WTC11 (cell line): ENCODE measurements around the gene TMEM266. TPM values are rescaled to one million over a fixed set of nuclear protein-coding genes. Genes with fewer than 3 reads are reported as not detected.

ENCODE experiments used
- ATAC-seq: fragments of 200-7000 bp; cut with Tn5 transposase; 2 replicates; pipeline ENCODE4 v1.10.0; 2021; ENCODE audit warnings: mild to moderate bottlenecking, moderate library complexity
- CTCF ChIA-PET: fragments of 300-600 bp; sonication (Branson Sonifier 250); formaldehyde crosslinking; loops from one replicate; lab custom pipeline; 2021; ENCODE audit warnings: antibody characterized with exemption; lab: Charles Lee
- POLR2A ChIA-PET: fragments of 350-600 bp; sonication (Branson Sonifier 250); formaldehyde crosslinking; loops from one replicate; lab custom pipeline; 2021; ENCODE audit warnings: antibody characterized with exemption; lab: Charles Lee
- DNase-seq: peaks from one replicate; pipeline ENCODE4 v3.0.0; 2021; ENCODE audit warnings: low spot score
- H3K27ac Mint-ChIP-seq: 2 replicates; pipeline ENCODE4 v1.8.0; 2021; ENCODE audit warnings: mixed read lengths
- H3K27me3 Mint-ChIP-seq: 2 replicates; pipeline ENCODE4 v1.8.0; 2021; ENCODE audit warnings: low read depth, mild to moderate bottlenecking, moderate library complexity, mixed read lengths
- H3K36me3 Mint-ChIP-seq: 2 replicates; pipeline ENCODE4 v1.8.0; 2021; ENCODE audit warnings: mixed read lengths
- H3K4me1 Mint-ChIP-seq: 2 replicates; pipeline ENCODE4 v1.8.0; 2022; ENCODE audit warnings: mixed read lengths
- H3K4me3 Mint-ChIP-seq: 2 replicates; pipeline ENCODE4 v1.8.0; 2021; ENCODE audit warnings: mild to moderate bottlenecking, moderate library complexity, mixed read lengths
- H3K9me3 Mint-ChIP-seq: 2 replicates; pipeline ENCODE4 v1.8.0; 2021; ENCODE audit warnings: mixed read lengths
- CDX4 ChIP-seq: fragments of 250-450 bp; sonication (Bioruptor Pico); IDR thresholded peaks from 2 replicates; pipeline ENCODE4 v1.9.0; 2021; ENCODE audit warnings: moderate library complexity, mild to moderate bottlenecking, inconsistent platforms, borderline replicate concordance
- CREM ChIP-seq: sonication (generic); formaldehyde crosslinking; IDR thresholded peaks from 2 replicates; pipeline ENCODE4 v1.8.1; 2022; ENCODE audit warnings: mild to moderate bottlenecking, missing genetic modification reagents, moderate library complexity
- CTCF ChIP-seq: fragments of 200-600 bp; IDR thresholded peaks from 2 replicates; pipeline ENCODE4 v1.8.0; 2022; ENCODE audit warnings: antibody characterized with exemption
- E2F1 ChIP-seq: sonication (generic); formaldehyde crosslinking; IDR thresholded peaks from 2 replicates; pipeline ENCODE4 v1.8.0; 2022; ENCODE audit warnings: mild to moderate bottlenecking, missing genetic modification reagents
- ELF4 ChIP-seq: sonication (generic); formaldehyde crosslinking; IDR thresholded peaks from 2 replicates; pipeline ENCODE4 v1.8.1; 2022; ENCODE audit warnings: low read depth, mild to moderate bottlenecking, moderate library complexity, missing genetic modification reagents
- ESRRA ChIP-seq: sonication (generic); formaldehyde crosslinking; IDR thresholded peaks from 2 replicates; pipeline ENCODE4 v1.8.1; 2022; ENCODE audit warnings: mild to moderate bottlenecking, missing genetic modification reagents, borderline replicate concordance
- FOXJ3 ChIP-seq: sonication (generic); formaldehyde crosslinking; IDR thresholded peaks from 2 replicates; pipeline ENCODE4 v1.9.0; 2021; ENCODE audit warnings: missing genetic modification reagents, mild to moderate bottlenecking, borderline replicate concordance
- GABPB1 ChIP-seq: sonication (generic); formaldehyde crosslinking; IDR thresholded peaks from 2 replicates; pipeline ENCODE4 v1.8.1; 2023; ENCODE audit warnings: mild to moderate bottlenecking, missing genetic modification reagents
- KAT7 ChIP-seq: sonication (generic); formaldehyde crosslinking; IDR thresholded peaks from 2 replicates; pipeline ENCODE4 v1.8.1; 2023; ENCODE audit warnings: missing genetic modification reagents, mild to moderate bottlenecking, borderline replicate concordance
- NFATC4 ChIP-seq: fragments of 250-450 bp; sonication (Bioruptor Pico); IDR thresholded peaks from 2 replicates; pipeline ENCODE4 v1.9.0; 2021; ENCODE audit warnings: mild to moderate bottlenecking
- NFYB ChIP-seq: sonication (generic); formaldehyde crosslinking; conservative IDR thresholded peaks from 2 replicates; pipeline ENCODE4 v1.8.0; 2022; ENCODE audit warnings: low read depth, missing genetic modification reagents
- SP1 ChIP-seq: sonication (generic); formaldehyde crosslinking; conservative IDR thresholded peaks from 2 replicates; pipeline ENCODE4 v1.8.1; 2022; ENCODE audit warnings: missing genetic modification reagents
- ZMAT4 ChIP-seq: fragments of 250-450 bp; sonication (Bioruptor Pico); IDR thresholded peaks from 2 replicates; pipeline ENCODE4 v1.9.0; 2021; ENCODE audit warnings: mild to moderate bottlenecking
- ZNF532 ChIP-seq: fragments of 250-450 bp; sonication (Bioruptor Pico); IDR thresholded peaks from 2 replicates; pipeline ENCODE4 v1.9.0; 2021; ENCODE audit warnings: mild to moderate bottlenecking, borderline replicate concordance
- ZNF671 ChIP-seq: fragments of 250-450 bp; sonication (Bioruptor Pico); IDR thresholded peaks from 2 replicates; pipeline ENCODE4 v1.8.0; 2021; ENCODE audit warnings: mild to moderate bottlenecking
- total RNA-seq: library from RNA; stranded (reverse); gene quantifications from 3 replicates; pipeline ENCODE4 v1.2.3, GENCODE V29; 2021
- TF ChIP-seq, protein P1 (sequence below): fragments of 250-450 bp; sonication (Bioruptor Pico); conservative IDR thresholded peaks from 2 replicates; pipeline ENCODE4 v1.9.0; 2021; ENCODE audit warnings: mild to moderate bottlenecking
- TF ChIP-seq, protein P2 (sequence below): sonication (generic); formaldehyde crosslinking; IDR thresholded peaks from 2 replicates; pipeline ENCODE4 v1.8.0; 2023; ENCODE audit warnings: mild to moderate bottlenecking, missing genetic modification reagents
- TF ChIP-seq, protein P3 (sequence below): sonication (generic); formaldehyde crosslinking; IDR thresholded peaks from 2 replicates; pipeline ENCODE4 v1.8.1; 2022; ENCODE audit warnings: mild to moderate bottlenecking, missing genetic modification reagents, moderate library complexity, borderline replicate concordance
- TF ChIP-seq, protein P4 (sequence below): fragments of 250-450 bp; sonication (Bioruptor Pico); IDR thresholded peaks from 2 replicates; pipeline ENCODE4 v1.8.0; 2021; ENCODE audit warnings: mild to moderate bottlenecking

The TMEM266 gene
- total RNA-seq, 1 experiment from 2014 or later: 8.6 TPM

DNA sequence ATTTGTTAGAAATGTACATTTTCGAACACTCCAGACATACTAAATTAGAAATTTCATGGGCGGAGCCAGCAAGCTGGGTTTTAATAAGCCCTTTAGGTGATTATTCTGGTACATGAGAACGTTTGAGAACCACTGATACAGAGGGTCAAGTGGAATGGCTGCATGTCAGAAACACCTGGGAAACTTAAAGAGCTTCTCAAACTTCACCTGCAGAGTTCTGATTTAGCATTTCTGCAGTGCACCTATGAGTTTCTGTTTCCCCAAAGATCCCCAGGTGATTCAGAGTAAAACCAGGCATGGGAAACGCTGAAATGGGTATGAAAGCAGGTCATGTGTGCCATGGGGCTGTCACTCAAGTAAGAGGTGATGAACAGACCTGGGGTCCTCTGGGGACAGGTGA is 68.1 kb downstream of the TMEM266 start:
- CTCF ChIA-PET: interaction anchor here (0.6 to 2.3 kb wide), 5 partner anchors 11 to 199 kb away, joined by 3 to 13 read pairs (median 5); no protein-coding TSS in a partner anchor
- DNase-seq: no peak
- Mint-ChIP-seq H3K9me3 (peaks cover 8% of the 10 kb centered on the region), H3K4me1 (0 out of 2 replicates have a peak, but pooled peaks cover 6% of the 10 kb centered on the region), H3K27me3 (no peaks in the 10 kb centered on the region), H3K36me3 (no peaks in the 10 kb centered on the region), H3K4me3 (no peak overlapping the region), H3K27ac (no peak overlapping the region)
- POLR2A ChIA-PET: interaction anchor here (0.6 kb wide), 1 partner anchor 93 kb away, joined by 3 read pairs; no protein-coding TSS in a partner anchor
- TF ChIP-seq, protein P1, sequence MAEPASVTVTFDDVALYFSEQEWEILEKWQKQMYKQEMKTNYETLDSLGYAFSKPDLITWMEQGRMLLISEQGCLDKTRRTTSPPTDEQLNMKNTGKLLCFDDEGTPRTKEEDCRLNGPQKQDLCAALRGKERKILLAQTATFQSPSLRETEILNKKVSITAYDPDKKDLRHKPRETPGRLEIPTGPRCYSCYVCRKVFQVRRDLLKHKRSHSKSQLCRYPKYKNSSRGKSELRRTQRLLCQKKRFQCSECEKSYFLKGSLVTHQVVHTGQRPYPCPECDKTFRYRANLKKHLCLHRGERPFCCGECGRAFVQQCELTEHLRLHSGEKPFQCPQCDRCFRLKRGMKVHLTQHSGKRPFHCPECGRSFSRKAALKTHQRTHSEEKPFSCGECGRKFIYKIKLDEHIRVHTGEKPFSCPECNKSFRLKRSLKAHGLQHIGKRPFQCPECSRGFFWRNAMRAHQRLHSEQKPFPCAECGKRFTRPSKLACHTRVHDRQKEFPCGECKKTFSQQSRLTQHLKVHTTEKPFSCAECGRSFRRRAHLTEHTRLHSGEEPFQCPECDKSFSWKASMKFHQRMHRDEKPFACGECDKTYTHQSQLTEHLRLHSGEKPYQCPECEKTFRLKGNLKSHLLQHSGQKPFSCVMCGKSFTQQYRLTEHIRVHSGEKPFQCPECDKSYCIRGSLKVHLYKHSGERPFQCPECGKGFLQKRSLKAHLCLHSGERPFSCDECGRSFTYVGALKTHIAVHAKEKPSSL (CRISPR knock-in tag): no peak
- TF ChIP-seq ZMAT4 (CRISPR knock-in tag): no peak
- no peak for TF ChIP-seq CTCF
- no peak for TF ChIP-seq CDX4 (CRISPR knock-in tag)
- TF ChIP-seq SP1 (CRISPR knock-in tag): no peak
- no peak for TF ChIP-seq GABPB1 (CRISPR knock-in tag)
- TF ChIP-seq, protein P2, sequence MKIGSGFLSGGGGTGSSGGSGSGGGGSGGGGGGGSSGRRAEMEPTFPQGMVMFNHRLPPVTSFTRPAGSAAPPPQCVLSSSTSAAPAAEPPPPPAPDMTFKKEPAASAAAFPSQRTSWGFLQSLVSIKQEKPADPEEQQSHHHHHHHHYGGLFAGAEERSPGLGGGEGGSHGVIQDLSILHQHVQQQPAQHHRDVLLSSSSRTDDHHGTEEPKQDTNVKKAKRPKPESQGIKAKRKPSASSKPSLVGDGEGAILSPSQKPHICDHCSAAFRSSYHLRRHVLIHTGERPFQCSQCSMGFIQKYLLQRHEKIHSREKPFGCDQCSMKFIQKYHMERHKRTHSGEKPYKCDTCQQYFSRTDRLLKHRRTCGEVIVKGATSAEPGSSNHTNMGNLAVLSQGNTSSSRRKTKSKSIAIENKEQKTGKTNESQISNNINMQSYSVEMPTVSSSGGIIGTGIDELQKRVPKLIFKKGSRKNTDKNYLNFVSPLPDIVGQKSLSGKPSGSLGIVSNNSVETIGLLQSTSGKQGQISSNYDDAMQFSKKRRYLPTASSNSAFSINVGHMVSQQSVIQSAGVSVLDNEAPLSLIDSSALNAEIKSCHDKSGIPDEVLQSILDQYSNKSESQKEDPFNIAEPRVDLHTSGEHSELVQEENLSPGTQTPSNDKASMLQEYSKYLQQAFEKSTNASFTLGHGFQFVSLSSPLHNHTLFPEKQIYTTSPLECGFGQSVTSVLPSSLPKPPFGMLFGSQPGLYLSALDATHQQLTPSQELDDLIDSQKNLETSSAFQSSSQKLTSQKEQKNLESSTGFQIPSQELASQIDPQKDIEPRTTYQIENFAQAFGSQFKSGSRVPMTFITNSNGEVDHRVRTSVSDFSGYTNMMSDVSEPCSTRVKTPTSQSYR (CRISPR knock-in tag): no peak
- TF ChIP-seq NFYB (CRISPR knock-in tag): no peak
- no peak for TF ChIP-seq ZNF532 (CRISPR knock-in tag)
- TF ChIP-seq ESRRA: no peak
- TF ChIP-seq KAT7 (CRISPR knock-in tag): no peak
- TF ChIP-seq FOXJ3 (CRISPR knock-in tag): no peak
- no peak for ATAC-seq

GRCh38 chr15:76134537-76134936 is 74.8 kb downstream of the TMEM266 start:
- H3K27ac Mint-ChIP-seq: no peak overlapping the region
- ATAC-seq (no peak), DNase-seq (no peak)
- H3K4me1 Mint-ChIP-seq: peaks cover 14% of the 10 kb centered on the region
- POLR2A ChIA-PET: no interaction called here
- H3K36me3 Mint-ChIP-seq: peaks cover 13% of the 10 kb centered on the region
- no peaks in the 10 kb centered on the region for H3K27me3 Mint-ChIP-seq
- no peaks in the 10 kb centered on the region for H3K9me3 Mint-ChIP-seq
- CTCF ChIA-PET: no interaction called here
- H3K4me3 Mint-ChIP-seq: no peak overlapping the region
- TF ChIP-seq, protein P3, sequence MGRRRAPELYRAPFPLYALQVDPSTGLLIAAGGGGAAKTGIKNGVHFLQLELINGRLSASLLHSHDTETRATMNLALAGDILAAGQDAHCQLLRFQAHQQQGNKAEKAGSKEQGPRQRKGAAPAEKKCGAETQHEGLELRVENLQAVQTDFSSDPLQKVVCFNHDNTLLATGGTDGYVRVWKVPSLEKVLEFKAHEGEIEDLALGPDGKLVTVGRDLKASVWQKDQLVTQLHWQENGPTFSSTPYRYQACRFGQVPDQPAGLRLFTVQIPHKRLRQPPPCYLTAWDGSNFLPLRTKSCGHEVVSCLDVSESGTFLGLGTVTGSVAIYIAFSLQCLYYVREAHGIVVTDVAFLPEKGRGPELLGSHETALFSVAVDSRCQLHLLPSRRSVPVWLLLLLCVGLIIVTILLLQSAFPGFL (CRISPR knock-in tag): no peak
- TF ChIP-seq ZNF671 (CRISPR knock-in tag) (no peak), ELF4 (CRISPR knock-in tag) (no peak), E2F1 (CRISPR knock-in tag) (no peak), CREM (CRISPR knock-in tag) (no peak), NFATC4 (CRISPR knock-in tag) (no peak)
- TF ChIP-seq, protein P4, sequence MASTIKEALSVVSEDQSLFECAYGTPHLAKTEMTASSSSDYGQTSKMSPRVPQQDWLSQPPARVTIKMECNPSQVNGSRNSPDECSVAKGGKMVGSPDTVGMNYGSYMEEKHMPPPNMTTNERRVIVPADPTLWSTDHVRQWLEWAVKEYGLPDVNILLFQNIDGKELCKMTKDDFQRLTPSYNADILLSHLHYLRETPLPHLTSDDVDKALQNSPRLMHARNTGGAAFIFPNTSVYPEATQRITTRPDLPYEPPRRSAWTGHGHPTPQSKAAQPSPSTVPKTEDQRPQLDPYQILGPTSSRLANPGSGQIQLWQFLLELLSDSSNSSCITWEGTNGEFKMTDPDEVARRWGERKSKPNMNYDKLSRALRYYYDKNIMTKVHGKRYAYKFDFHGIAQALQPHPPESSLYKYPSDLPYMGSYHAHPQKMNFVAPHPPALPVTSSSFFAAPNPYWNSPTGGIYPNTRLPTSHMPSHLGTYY (CRISPR knock-in tag): no peak
